Measurements from ENCODE around the gene CPT1A.
A peak's percentile ranks its signal among the peaks of the same experiment; 100 is the strongest.

The CPT1A gene

DNA sequence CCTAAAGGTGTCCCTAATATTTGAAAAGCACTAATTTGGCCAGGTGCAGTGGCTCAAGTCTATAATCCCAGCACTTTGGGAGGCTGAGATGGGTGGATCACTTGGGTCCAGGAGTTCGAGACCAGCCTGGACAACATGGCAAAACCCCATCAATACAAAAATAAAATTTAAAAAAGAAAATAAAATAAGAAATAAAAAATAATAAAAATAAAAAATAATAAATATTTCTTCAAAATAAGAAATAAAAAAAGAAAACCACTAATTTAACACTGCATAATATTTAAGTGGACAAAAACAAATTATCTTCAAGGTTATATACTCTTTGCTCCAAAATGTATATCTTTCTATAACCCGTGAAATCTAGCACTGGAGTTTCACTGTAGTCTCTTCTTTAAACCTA lies 32.9 kb downstream of the CPT1A start:
- DNase-seq (ENCODE audit: low spot score): no peak

DNA sequence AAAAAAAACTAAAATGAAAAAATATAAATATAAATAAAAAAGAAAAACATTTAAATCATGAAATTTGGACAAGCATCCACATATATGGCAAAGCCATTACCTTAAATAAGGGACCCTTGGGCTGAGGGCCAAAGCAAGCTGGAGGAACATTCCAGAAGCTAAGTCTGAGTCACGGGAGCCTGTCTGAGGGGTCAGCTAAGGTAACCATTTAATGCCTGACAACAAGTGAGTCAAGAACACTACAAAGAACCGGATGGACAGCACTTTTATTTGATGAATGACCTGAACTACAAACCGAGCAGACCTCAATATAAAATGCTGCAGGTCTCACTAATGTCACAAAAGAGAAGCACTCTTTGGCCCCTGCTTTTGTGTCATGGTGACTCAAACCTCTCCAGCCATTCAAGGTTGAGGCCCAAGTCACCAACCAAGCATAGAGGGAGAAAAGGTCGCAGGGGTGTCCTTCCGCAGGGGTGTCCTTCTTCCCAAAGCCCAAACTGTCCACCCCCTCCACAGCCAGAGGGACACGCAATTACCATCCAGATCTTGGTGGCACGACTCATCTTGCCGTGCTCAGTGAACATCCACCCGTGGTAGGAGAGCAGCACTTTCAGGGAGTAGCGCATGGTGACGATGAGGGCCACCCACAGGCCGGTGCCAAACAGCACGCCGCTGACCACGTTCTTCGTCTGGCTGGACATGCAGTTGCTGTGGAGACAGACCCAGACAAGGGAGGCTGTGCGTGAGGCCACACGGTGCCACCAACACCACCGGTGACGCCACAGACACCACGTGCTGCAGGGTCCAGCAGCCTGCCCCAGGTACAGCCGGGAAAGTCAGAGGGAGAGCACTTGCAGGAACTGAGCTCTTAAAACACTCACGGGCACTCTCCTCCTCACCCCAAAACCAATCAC lies 34.5 kb downstream of the CPT1A start:
- in situ Hi-C loops (cut with MboI; ENCODE audit: low sequenced_read_pairs, unreplicated experiment): no loop called here
- TF ChIP-seq, protein P1, sequence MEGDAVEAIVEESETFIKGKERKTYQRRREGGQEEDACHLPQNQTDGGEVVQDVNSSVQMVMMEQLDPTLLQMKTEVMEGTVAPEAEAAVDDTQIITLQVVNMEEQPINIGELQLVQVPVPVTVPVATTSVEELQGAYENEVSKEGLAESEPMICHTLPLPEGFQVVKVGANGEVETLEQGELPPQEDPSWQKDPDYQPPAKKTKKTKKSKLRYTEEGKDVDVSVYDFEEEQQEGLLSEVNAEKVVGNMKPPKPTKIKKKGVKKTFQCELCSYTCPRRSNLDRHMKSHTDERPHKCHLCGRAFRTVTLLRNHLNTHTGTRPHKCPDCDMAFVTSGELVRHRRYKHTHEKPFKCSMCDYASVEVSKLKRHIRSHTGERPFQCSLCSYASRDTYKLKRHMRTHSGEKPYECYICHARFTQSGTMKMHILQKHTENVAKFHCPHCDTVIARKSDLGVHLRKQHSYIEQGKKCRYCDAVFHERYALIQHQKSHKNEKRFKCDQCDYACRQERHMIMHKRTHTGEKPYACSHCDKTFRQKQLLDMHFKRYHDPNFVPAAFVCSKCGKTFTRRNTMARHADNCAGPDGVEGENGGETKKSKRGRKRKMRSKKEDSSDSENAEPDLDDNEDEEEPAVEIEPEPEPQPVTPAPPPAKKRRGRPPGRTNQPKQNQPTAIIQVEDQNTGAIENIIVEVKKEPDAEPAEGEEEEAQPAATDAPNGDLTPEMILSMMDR (IDR thresholded peaks at IDR 0.05; ENCODE audit: borderline replicate concordance, control extremely low read depth, extremely low read depth, insufficient read depth, missing control alignments): no peak
- no peak for DNase-seq (ENCODE audit: low spot score)

More for the DNA sequence above, 32.9 kb downstream of the CPT1A start:
- TF ChIP-seq, protein P1 (IDR thresholded peaks at IDR 0.05; ENCODE audit: borderline replicate concordance, control extremely low read depth, extremely low read depth, insufficient read depth, missing control alignments): no peak
- in situ Hi-C loops (cut with MboI; ENCODE audit: low sequenced_read_pairs, unreplicated experiment): no loop called here

DNA sequence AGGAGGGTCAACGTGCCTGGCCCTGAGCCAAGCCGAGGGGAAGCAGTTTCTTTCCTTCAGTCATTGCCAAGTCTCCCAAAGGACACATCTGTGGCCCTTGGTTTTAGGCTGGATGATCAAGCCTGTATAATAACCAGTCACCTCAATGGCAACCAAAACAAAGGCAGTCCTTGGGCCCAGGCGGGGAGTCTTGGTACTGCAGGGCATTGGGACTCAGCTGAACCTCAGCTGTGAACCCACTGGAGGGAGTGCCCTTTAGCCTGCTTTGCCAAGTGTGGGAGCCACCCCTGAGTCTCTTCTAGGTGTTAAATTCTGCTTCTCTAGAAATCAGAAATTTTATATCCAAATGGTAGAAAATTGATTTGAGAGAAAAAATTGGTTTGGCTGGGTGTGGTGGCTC lies 36.9 kb downstream of the CPT1A start:
- no peak for DNase-seq (ENCODE audit: low spot score)
- in situ Hi-C loops (cut with MboI; ENCODE audit: low sequenced_read_pairs, unreplicated experiment): no loop called here
- TF ChIP-seq, protein P1 (IDR thresholded peaks at IDR 0.05; ENCODE audit: borderline replicate concordance, control extremely low read depth, extremely low read depth, insufficient read depth, missing control alignments): no peak

DNA sequence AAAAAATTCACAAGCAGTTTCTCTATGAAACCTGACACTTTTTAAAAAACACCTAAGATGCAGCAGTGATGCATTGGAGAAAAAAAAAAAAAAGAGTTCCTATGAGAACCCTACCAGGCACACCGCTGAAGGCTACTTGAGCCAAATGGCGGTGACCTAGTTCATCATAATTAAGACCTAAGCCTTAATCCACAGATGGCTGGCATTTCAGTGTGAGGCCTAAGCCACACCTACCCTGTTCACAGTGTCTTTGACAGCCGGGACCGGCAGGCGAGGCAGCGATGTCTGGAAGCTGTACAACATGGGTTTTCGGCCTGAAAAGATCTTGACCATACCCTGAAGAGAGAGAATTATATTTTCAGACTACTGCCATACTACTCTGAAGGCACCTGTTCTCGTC lies 38.0 kb downstream of the CPT1A start:
- TF ChIP-seq, protein P1 (IDR thresholded peaks at IDR 0.05; ENCODE audit: borderline replicate concordance, control extremely low read depth, extremely low read depth, insufficient read depth, missing control alignments): no peak
- in situ Hi-C loops (cut with MboI; ENCODE audit: low sequenced_read_pairs, unreplicated experiment): no loop called here
- DNase-seq (ENCODE audit: low spot score): no peak

DNA sequence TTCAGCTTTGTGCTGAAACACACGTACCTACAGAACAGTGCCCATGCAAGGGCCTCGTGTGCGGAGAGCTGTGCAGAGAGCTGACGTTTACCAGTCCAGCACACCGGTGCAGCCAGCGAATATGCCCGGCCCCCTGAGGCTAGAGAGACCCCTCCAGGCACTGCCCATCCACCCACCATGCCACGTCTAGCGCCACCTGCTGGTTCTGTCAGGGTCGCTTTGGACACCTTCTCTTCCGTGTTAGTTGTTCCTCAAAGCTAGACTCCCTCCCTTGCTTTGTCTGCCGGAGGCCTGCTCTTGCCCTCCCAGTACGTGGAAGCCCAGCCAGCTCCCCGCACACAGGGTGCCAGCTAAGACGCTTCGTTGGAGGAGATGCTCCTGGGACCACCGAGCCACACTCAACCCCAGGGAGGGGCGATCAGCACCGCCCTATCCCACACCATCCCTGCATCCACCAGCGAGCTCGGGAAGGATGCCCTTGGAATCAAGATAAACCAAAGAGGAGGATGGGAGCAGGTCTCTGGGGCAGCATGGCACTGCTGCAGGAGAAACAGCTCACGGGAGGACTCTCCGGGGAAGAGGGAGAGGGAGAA lies 43.4 kb downstream of the CPT1A start:
- TF ChIP-seq, protein P1 (IDR thresholded peaks at IDR 0.05; ENCODE audit: borderline replicate concordance, control extremely low read depth, extremely low read depth, insufficient read depth, missing control alignments): peak; percentile 45
- DNase-seq (ENCODE audit: low spot score): peak; percentile 69
- in situ Hi-C loops (cut with MboI; ENCODE audit: low sequenced_read_pairs, unreplicated experiment): no loop called here

DNA sequence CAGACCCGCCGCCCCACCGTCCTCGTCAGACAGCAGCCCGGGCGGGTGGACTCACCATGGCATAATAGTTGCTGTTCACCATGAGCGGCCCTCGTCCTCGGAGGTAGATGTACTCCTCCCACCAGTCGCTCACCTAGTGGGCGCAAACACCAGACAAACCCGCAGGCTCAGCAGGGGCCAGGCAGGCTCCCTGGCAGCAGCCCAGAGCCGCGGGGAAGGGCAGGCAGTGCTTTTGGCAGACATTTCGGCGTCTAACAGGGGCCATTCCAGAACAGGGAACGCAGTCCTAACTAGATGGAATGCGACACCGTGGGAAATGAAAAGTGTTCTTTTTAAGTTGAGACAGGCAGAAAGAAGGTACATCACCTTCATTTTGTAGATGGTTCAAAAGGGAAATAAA lies 44.9 kb downstream of the CPT1A start:
- no peak for DNase-seq (ENCODE audit: low spot score)
- TF ChIP-seq, protein P1 (IDR thresholded peaks at IDR 0.05; ENCODE audit: borderline replicate concordance, control extremely low read depth, extremely low read depth, insufficient read depth, missing control alignments): no peak
- in situ Hi-C loops (cut with MboI; ENCODE audit: low sequenced_read_pairs, unreplicated experiment): no loop called here
